MCF 10A (cell line): ENCODE measurements around the gene RGMA. TPM values are rescaled to one million over a fixed set of nuclear protein-coding genes. Genes with fewer than 3 reads are reported as not detected.

Experiments
- BruUV-seq: library from RNA; stranded (reverse); fragments of 400-500 nt; replicated peaks from 2 replicates; lab custom pipeline; 2021; lab: Mats Ljungman, UMichigan
- CTCF ChIA-PET: fragments of 300-600 bp; sonication (Branson Sonifier 250); formaldehyde crosslinking; extraction: SDS; loops from one replicate; lab custom pipeline; 2021; ENCODE audit warnings: antibody characterized with exemption, inconsistent platforms; lab: Yijun Ruan, JAX
- POLR2A ChIA-PET: fragments of 300-600, 350-650 bp; sonication (Branson Sonifier 250); formaldehyde crosslinking; extraction: SDS; loops from one replicate; lab custom pipeline; 2020; ENCODE audit warnings: antibody characterized with exemption, inconsistent platforms; lab: Yijun Ruan, JAX
- DNase-seq: peaks from one replicate; pipeline ENCODE4 v3.0.0-alpha.2; 2018; ENCODE audit not compliant: unreplicated experiment
- H3K27ac Mint-ChIP-seq: one replicate; pipeline ENCODE4 v1.8.0; 2022; ENCODE audit warnings: mild to moderate bottlenecking, low read depth, mixed read lengths; ENCODE audit not compliant: unreplicated experiment
- H3K27me3 Mint-ChIP-seq: one replicate; pipeline ENCODE4 v1.8.0; 2022; ENCODE audit warnings: mixed read lengths; ENCODE audit not compliant: insufficient read depth, unreplicated experiment
- H3K36me3 Mint-ChIP-seq: one replicate; pipeline ENCODE4 v1.8.0; 2022; ENCODE audit warnings: mild to moderate bottlenecking, moderate library complexity, mixed read lengths; ENCODE audit not compliant: insufficient read depth, unreplicated experiment
- H3K4me1 Mint-ChIP-seq: one replicate; pipeline ENCODE4 v1.8.0; 2022; ENCODE audit warnings: mixed read lengths; ENCODE audit not compliant: insufficient read depth, unreplicated experiment
- H3K4me3 Mint-ChIP-seq: one replicate; pipeline ENCODE4 v1.8.0; 2022; ENCODE audit warnings: mild to moderate bottlenecking, moderate library complexity, mixed read lengths; ENCODE audit not compliant: unreplicated experiment
- H3K9me3 Mint-ChIP-seq: one replicate; pipeline ENCODE4 v1.8.0; 2022; ENCODE audit warnings: mixed read lengths; ENCODE audit not compliant: unreplicated experiment
- intact Hi-C: fragments of 100-400 bp; cut with micrococcal nuclease; formaldehyde crosslinking; loops from 2 replicates; pipeline ENCODE4 v1.14.1; 2022
- total RNA-seq: library from RNA; stranded (reverse); gene quantifications from 2 replicates; pipeline ENCODE4 v1.2.3, GENCODE V29; 2022
- TF ChIP-seq, protein P1 (sequence below): fragments of 200-600 bp; IDR thresholded peaks from one replicate; pipeline ENCODE4 v1.8.0; 2022; ENCODE audit warnings: antibody characterized with exemption, mild to moderate bottlenecking; ENCODE audit not compliant: unreplicated experiment

Gene RGMA
- total RNA-seq, 1 experiment from 2014 or later = 0.51 TPM

DNA sequence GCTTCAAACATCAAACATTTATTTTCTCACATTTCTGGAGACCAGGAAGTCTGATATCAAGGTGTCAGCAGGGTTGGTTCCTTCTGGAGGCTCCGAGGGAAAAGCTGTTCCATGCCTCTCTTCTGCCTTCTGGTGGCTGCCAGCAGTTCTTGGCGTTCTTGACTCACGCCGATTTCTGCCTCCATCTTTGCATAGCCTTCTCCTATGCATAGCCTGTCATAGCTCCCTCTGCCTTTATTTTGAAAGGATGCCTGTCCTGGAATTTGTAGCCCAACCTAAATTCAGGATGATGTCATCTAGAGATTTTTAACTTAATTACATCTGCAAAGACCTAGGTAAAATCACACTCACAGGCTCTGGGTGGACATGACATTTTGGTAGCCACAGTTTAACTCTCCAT is 70.4 kb downstream of the RGMA start:
- intact Hi-C loops = no loop called here
- H3K27ac Mint-ChIP-seq = no peak overlapping the region
- DNase-seq = no peak
- POLR2A ChIA-PET = interaction anchor here (1.2 to 2.4 kb wide), 2 partner anchors 10 to 17 kb away, joined by 3 to 15 read pairs; no protein-coding TSS in a partner anchor
- BruUV-seq = no TSS peak
- no peak overlapping the region for H3K4me3 Mint-ChIP-seq
- CTCF ChIA-PET = interaction anchor here (0.9 to 1.2 kb wide), 2 partner anchors 18 to 220 kb away, joined by 3 to 4 read pairs; no protein-coding TSS in a partner anchor
- H3K27me3 Mint-ChIP-seq = no peaks in the 10 kb centered on the region
- peaks cover 24% of the 10 kb centered on the region for H3K4me1 Mint-ChIP-seq
- H3K9me3 Mint-ChIP-seq = no peaks in the 10 kb centered on the region
- TF ChIP-seq, protein P1, sequence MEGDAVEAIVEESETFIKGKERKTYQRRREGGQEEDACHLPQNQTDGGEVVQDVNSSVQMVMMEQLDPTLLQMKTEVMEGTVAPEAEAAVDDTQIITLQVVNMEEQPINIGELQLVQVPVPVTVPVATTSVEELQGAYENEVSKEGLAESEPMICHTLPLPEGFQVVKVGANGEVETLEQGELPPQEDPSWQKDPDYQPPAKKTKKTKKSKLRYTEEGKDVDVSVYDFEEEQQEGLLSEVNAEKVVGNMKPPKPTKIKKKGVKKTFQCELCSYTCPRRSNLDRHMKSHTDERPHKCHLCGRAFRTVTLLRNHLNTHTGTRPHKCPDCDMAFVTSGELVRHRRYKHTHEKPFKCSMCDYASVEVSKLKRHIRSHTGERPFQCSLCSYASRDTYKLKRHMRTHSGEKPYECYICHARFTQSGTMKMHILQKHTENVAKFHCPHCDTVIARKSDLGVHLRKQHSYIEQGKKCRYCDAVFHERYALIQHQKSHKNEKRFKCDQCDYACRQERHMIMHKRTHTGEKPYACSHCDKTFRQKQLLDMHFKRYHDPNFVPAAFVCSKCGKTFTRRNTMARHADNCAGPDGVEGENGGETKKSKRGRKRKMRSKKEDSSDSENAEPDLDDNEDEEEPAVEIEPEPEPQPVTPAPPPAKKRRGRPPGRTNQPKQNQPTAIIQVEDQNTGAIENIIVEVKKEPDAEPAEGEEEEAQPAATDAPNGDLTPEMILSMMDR = no peak
- H3K36me3 Mint-ChIP-seq = peaks cover 99% of the 10 kb centered on the region

DNA sequence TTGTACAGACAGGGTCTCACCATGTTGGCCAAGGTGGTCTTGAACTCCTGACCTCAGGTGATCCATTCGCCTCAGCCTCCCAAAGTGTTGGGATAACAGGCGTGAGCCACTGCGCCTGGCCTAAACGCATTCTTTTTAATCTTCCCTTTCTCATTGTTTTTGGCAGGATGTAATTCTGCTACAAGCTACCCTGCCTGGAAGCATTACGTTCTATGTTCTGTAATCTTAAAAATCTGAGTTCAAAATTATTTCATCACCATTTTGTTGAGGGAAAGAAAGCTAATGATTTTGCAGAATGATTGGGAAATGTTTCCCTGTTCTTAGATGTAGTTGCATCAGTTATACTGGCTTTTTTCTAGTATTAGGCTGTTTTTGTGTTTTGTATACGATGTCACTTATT is 71.5 kb downstream of the RGMA start:
- H3K4me3 Mint-ChIP-seq = no peak overlapping the region
- H3K36me3 Mint-ChIP-seq = peaks cover 99% of the 10 kb centered on the region
- TF ChIP-seq, protein P1 = no peak
- H3K27ac Mint-ChIP-seq = no peak overlapping the region
- ChIA-PET CTCF (interaction anchor here (0.6 to 1.4 kb wide), 4 partner anchors 11 to 1102 kb away, joined by 3 to 5 read pairs (median 4); no protein-coding TSS in a partner anchor), POLR2A (interaction anchor here (0.9 to 2.4 kb wide), 5 partner anchors 11 to 34 kb away, joined by 3 to 15 read pairs (median 4); no protein-coding TSS in a partner anchor)
- no TSS peak for BruUV-seq
- intact Hi-C loops = no loop called here
- H3K9me3 Mint-ChIP-seq = no peaks in the 10 kb centered on the region
- H3K4me1 Mint-ChIP-seq = peaks cover 17% of the 10 kb centered on the region
- H3K27me3 Mint-ChIP-seq = no peaks in the 10 kb centered on the region
- DNase-seq = no peak

DNA sequence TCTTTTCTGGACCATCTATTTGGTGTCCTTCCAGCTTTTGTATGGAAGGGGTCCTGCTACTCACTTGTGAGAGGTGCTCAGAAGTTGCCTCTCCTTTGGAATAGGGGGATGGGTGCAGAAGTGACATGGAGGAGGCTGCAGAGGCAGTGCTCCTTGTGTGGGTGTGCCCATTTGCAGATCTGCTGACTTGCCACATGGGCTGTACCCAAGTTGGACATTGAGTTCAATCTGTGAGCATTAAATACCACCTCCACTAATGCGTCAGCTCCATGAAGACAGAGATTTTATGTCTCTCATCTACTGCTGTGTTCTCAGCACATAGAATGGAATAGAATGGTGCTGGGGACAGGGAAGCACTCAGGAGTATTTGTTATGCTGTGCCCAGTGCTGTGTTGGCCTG is 76.2 kb downstream of the RGMA start:
- no peak overlapping the region for H3K27ac Mint-ChIP-seq
- no peaks in the 10 kb centered on the region for H3K9me3 Mint-ChIP-seq
- ChIA-PET POLR2A (interaction anchor here (1.0 to 1.2 kb wide), 3 partner anchors 10 to 19 kb away, joined by 3 to 4 read pairs (median 4); no protein-coding TSS in a partner anchor), CTCF (interaction anchor here (0.6 to 1.4 kb wide), 2 partner anchors 18 to 75 kb away, joined by 3 read pairs; no protein-coding TSS in a partner anchor)
- intact Hi-C loops = no loop called here
- no peak for DNase-seq
- BruUV-seq = no TSS peak
- no peaks in the 10 kb centered on the region for H3K4me1 Mint-ChIP-seq
- TF ChIP-seq, protein P1 = no peak
- no peaks in the 10 kb centered on the region for H3K27me3 Mint-ChIP-seq
- H3K4me3 Mint-ChIP-seq = no peak overlapping the region
- H3K36me3 Mint-ChIP-seq = peaks cover 99% of the 10 kb centered on the region

DNA sequence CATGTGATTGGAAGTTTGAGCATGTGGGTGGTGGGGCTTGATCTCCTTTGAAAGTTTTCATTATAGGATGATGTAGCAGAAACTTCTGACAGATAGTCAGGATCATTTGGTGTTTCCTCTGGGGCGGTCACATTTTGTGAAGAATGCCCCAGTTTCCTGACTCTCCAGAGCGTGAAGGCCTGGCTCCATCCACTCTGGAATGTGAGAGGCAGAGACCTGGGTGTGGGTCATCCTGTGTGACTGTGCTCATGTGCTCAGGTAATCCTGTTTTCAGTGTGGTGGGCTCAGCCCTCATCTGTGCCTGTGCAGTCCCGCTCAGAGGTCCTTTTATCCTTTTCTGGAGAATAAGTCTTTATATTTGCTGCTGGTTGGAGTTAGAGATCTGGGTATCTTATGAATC is 81.0 kb downstream of the RGMA start:
- peak overlapping the region; percentile 55 for H3K27ac Mint-ChIP-seq
- TF ChIP-seq, protein P1 = no peak
- BruUV-seq = no TSS peak
- H3K4me3 Mint-ChIP-seq = no peak overlapping the region
- H3K4me1 Mint-ChIP-seq = peaks cover 9% of the 10 kb centered on the region
- POLR2A ChIA-PET = interaction anchor here (0.6 kb wide), 1 partner anchor 60 kb away, joined by 4 read pairs; no protein-coding TSS in a partner anchor
- H3K36me3 Mint-ChIP-seq = peaks cover 100% of the 10 kb centered on the region
- H3K9me3 Mint-ChIP-seq = no peaks in the 10 kb centered on the region
- intact Hi-C loops = no loop called here
- DNase-seq = no peak
- no peaks in the 10 kb centered on the region for H3K27me3 Mint-ChIP-seq
- CTCF ChIA-PET = no interaction called here
